HCEC 1CT (cell line): ENCODE measurements around the gene AZU1.

Experiments
- DNase-seq: peaks from one replicate; pipeline ENCODE4 v3.0.0-alpha.2; 2017

Gene AZU1, protein sequence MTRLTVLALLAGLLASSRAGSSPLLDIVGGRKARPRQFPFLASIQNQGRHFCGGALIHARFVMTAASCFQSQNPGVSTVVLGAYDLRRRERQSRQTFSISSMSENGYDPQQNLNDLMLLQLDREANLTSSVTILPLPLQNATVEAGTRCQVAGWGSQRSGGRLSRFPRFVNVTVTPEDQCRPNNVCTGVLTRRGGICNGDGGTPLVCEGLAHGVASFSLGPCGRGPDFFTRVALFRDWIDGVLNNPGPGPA

DNA sequence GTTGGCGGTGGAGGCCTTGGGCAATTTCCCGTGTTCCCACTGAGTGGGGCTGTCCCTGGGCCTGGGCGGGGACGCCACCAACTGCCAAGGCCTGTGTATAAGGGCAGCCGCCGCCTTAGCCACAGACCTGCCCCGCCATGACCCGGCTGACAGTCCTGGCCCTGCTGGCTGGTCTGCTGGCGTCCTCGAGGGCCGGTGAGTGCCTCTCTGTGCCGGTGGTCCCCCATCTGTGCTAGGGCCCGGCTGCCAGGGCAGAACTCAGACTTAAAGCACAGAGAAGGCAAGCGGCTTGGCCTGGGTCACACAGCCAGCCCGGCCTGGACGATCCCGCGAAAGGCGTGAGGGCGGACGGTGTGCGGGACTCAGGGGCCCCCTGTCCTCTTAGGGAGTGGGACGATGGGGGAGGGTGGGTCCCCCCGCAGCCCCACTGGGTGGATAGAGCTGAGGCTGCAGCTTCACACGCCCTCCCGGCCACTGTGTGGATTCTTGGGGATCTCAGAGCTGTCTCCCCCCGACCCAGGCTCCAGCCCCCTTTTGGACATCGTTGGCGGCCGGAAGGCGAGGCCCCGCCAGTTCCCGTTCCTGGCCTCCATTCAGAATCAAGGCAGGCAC is at the start of gene AZU1:
TSS of gene AZU1 (plus strand) at position 128 of the 612 bp plus-strand sequence. CDS start at position 138, 10 bp downstream.
- DNase-seq, result no peak

DNA sequence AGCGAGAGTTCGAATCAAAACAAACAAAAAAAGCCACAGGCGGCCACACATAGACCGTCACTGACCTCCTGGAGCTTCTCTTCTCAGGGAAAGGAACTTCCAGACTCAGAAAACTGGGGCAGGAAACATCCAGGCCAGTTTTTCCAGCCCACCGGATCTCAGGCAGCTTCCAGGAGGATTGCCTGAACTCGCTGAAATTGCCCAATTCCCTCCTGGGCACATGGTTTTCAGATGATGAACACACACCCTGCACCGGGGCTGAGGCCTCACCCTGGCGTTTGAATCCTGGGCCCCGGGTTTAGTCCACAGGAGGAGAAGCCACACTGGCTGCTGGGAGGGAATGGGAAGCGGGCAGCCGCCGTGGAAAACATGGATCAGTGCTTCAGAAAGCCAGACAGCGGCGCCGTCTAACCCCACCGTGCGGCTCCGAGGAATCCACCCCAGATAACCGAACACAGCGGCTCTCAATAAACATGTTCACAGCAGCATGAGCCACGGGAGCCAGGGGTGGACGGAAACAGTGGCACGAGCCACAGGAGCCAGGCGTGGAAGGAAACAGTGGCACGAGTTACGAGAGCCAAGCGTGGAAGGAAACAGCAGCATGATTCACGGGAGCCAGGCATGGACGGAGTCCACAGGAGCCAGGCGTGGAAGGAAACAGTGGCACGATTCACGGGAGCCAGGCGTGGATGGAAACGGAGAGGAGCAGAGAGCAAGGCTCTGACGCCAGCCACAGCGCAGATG is 48.6 kb upstream of the AZU1 start:
- peak; percentile 95 for DNase-seq

DNA sequence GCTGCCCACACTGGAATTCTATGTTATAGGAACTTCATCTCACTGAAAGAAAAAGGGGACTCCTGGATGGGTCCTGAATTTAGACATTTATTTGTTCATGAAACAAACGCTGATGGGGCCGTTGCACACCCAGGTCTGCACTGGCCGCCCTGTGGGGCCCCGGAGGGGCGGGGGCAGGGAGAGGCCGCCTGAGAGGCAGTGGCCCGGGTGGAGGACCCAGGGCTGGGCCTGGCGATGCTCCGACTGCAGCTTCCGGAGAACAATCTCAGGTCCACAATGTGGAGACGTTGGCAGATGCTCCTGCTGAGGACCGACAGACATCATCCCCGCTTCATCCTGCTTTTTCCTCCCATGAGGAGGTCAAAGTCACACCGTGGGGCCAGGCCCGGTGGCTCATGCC is 46.7 kb upstream of the AZU1 start:
- DNase-seq, result no peak

DNA sequence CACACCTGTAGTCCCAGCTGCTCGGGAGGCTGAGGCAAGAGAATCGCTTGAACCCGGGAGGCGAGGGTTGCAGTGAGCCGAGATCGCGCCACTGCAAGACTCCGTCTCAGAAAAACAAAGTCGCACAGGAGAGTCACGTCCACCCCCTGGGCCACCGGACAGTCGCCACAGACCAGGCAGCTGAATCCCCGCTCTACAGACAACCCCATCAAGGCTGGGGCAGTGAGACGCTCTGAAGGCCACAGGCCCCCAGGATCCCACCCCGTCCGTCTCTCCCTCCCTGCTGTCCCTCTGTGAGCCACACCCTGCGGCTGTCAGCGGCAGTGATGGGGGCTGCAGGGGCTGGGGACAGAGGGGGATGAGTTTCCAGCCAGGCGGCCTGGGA is 45.8 kb upstream of the AZU1 start:
- DNase-seq, result no peak

DNA sequence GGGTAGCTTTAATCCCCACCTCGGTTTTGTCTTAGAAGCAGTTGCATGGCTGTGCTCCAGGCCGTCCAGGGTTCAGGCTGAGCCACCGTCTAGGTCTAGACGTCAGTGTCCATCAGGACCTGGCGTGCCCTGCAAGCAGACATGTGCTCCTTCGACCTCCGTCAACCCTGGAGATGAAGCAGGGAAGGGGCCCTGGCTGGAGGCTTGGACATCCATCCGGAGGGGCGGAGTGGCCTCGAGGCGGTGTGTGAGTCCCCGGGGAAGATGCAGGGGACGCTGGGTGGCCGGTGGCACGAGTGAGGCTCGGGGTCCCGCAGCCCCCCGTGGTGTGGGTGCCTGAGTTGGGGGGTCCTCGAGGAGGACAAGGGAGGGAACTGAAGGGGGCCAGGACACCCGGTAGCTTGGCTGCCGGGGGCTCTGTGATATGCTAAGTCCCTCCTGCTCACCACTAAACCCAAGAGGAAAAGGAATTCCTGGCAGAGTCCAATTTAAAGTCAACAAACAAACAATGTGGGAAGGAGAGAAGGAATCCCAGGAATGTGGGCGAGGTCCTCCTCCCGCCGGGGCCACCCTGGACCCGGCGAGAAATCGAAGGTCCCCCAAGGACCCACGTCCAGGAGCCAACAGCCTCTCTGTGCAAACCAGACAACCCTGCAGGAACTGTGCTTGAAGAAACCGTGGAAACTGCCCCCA is 45.3 kb upstream of the AZU1 start:
- DNase-seq, result peak; percentile 61

DNA sequence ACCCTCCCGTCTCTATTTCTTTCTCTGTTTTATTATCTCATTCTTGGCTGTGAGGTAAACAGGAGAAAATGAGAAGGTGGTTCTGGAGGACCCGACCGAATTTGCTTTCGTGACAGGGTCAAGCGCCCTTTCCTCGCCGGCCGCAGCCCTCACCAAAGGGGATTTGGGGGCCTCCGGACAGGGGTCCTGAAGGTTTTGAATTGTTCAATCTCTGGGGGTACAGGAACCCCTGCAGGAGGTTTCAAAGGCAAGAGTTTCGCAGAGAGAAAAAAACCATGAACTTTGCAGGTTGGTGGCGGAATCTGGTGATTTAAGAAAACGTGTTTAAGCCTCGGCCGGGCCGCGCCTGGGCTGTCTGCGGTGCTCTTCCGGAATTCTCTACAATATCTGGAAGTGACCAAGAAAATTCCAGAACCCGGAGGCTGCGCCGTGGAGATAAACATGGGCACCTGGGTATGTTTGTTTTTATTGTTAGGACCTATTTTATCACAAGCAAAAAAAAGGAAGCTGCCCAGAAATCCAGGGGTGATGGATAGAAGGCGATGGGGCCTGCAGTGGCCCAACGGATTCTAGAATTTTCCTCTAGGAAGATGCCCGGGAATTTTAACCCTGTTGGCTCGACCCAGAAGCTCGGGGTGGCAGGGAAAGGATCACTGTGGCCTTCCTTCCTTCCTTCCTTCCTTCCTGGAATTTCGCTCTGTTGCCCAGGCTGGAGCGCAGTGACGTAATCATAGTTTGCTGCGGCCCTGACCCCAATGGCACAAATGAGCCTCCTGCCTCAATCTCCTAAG is 44.6 kb upstream of the AZU1 start:
- DNase-seq, result no peak

DNA sequence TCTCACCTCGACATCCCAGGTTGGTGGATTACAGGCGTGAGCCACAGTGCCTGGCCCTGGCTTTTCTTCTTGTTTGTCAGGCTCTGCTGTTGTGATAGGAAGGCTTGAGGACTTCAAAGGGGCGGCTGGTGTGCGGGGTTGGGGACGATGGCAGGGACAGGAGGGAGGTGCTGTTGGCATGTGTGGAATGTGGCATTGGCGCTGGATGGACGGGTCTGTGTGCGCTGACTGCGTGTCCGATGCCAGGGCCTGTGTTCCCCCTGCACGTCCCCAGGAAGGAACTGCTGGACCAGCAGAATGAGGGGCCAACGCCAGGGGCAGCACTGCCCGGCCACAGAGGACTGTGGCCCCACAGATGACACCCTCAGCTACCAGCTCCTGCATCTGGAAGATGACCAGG is 43.1 kb upstream of the AZU1 start:
- DNase-seq, result no peak

DNA sequence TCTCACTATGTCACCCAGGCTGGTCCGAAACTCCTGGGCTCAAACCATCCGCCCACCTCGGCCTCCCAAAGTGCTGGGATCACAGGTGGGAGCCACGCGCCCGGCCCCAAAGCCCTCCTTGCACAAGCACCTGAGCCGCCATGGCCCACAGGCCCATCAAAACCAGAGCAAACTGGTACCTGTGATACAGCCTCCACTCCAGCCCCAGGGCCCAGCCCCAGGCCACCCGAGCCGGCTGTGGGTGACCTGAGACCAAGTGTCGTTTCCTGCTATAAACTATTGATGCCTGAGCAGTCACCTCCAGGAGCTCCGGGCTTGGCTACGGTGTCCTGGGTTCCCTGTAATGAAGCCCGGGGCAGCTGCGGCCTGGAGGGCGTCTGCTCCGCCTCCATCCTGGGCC is 40.1 kb upstream of the AZU1 start:
- no peak for DNase-seq

DNA sequence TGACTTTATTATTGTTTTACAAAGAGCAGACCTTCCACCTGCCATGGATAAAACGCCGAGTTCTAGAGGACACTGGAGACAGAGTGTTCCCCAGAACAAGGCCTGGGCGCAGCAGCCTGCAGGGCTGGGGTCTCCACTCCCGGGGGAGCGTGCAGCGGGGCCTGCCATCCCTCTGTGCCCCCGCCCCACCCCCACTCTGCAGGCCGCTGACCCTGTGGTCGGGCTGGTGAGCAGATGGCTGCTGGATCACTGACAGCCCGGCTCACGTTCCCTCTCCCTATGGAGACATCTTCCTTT is 39.0 kb upstream of the AZU1 start:
- DNase-seq, result no peak

DNA sequence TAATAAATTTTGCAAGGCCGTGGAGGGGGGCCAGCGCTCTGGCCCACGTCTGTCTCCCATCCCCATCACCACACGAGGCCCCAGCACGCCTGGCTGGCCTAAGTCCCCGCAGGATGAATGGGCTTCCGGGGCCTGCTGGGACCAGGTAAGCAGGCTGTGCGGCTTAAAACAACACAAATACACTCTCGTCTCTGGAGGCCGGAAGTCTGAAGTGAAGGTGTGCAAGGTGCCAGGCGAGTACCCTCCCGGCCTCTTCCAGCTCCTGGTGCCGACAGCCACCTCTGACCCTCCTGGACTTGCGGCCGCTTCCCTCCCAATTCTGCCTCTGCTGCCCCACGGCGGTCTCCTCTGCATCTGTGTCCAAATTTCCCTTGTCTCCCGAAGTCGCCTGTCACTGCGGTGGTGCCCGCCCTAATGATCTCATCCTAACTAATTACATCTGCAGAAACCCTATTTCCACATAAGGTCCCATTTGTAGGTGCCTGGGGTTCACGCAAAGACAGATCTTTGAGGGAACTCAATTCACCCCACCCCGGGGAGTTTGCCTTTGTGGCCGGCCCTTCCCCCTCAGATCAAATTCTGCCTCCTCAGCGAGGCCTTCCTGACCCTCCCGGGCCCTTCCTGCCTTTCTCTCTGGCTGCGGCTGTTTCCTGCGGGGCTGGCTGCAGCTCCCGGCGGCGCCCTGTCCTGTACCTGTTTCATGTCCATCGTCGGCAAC is 38.5 kb upstream of the AZU1 start:
- DNase-seq, result no peak

DNA sequence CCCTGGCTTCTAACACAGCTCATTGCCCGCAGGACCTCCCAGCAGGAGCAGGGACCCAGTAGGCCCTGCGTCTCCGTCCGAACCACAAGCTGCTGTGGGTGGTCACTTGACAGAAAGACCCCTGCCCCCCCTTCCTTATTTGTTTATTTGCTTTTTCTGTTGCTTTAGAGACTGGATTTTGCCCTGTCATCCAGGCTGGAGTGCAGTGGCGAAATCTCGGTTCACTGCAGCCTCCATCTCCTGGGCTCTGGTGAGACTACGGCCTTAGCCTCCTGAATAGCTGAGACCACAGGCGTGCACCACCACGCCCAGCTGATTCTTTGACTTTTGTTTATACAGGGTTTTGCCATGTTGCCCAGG is 38.0 kb upstream of the AZU1 start:
- no peak for DNase-seq

DNA sequence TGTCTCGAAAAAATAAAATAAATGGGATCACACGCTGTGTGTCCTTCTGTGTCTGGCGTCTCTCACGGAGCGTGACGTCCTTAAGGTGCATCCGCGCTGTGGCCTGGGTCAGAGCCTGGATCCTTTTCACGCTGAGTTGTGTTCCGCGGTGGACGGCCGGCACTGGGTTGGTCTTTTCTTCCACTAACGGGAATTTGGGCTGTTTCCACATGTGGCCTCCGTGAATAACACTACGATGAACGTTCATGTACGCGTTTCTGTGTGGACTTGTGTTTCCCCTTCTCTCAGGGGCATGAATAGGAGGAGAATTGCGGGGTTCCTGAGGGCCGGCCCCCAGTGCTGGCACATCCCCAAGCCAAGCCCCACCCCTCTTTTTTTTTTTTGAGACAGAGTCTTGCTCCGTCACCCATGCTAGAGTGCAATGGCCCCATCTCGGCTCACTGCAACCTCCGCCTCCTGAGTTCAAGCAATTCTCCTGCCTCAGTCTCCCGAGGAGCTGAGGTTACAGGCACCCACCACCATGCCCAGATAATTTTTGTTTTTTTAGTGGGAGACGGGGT is 36.5 kb upstream of the AZU1 start:
- no peak for DNase-seq

DNA sequence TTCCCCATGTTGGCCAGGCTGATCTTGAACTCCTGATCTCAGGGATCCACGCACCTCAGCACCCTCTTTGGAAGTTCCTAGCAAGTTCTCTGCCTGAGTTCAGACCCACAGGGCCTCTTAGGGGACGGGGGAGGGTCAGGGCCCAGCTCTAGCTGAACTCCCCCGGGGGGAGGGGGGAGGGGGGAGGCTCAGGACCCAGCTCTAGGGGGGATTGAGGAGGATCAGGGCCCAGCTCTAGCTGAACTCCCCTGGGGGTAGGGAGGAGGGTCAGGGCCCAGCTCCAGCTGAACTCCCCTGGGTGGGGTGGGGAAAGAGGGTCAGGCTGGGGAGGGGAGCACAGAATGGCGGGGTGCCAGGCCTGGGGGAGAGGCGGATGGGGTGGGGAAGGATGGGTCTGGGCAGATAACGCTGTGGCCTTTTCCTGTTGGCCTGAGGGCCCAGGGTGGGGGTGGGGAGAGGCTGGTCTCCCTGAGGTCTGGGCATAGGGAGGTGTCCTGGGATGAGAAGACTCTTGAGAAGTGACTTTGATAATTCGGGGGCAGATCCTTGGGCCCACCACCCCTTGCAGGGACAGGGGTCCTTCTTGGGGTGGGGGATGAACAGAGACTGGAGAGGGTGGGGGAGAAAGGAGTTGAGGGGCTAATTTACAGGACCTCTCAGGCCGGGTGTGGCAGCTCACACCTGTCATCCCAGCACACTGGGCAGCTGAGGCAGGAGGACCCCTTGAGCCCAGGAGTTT is 35.9 kb upstream of the AZU1 start:
- no peak for DNase-seq

DNA sequence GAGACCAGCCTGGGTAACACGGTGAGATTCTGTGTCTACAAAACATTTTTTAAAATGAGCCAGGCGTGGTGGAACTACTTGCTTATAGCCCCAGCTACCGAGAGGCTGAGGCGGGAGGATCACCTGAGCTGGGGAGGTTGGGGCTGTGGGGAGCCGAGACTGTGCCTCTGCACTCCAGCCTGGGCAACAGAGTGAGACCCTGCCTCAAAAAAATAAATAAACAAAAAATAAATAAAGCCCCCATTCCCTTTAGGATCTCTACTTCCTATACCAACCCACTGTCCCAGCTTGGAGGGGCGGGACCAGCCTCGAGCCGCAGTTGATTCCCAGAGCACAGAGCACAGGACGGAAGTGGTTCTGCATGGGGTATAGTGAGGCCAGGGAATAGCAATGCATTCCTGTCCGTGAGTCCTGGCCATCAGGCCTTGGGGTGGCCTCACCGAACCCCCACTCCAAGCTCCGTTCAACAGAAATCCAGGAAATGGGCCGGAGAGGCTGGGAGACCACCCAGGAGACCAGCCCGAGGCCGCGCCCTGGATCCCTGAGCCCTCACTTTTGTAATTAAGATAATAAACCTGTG is 35.2 kb upstream of the AZU1 start:
- DNase-seq, result no peak

DNA sequence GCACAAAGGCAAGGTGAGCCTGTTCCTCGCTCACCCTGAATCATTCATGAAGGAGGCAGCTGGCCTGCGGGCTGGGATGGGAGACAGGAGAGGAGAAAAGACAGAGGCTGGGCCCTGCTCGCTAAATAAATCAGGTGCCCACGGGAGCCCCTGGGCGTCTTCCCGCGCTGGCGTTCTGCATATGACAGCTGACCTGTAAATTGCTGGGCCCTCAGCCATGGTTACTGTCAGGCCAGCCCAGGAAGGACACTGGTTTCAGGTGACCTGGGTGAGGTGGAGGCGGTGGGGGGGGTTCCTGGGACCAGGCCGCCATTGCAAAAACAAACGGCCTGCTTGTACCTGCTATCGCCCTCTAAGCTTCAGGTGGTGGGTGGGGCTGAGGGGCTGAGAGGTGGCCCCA is 33.8 kb upstream of the AZU1 start:
- DNase-seq, result no peak

DNA sequence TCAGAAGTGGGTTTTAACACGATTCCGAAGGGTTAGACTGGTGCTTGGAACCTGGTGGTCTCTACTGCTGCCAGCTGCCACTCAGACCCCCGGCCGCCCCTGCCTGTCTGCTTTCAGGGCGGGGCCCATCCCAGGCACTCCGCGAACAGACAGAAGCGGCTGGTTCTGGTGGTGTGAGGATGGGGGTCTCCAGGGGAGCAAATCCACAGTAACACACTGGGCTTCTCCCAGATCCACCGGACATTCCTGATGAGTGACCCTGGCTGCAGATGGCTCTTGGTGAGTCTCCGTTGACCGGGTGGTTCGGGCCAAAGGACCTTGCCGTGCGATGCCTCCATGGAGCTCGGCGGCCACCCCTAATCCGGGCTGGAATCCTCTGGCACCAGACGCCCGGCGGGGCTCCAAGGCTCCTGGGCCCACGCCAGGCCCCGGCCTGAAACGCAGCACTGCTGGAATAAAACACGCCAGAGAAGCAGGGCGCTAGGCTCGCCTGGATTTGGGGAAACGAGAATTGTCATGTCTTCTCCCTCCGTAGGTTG is 32.5 kb upstream of the AZU1 start:
- DNase-seq, result no peak

DNA sequence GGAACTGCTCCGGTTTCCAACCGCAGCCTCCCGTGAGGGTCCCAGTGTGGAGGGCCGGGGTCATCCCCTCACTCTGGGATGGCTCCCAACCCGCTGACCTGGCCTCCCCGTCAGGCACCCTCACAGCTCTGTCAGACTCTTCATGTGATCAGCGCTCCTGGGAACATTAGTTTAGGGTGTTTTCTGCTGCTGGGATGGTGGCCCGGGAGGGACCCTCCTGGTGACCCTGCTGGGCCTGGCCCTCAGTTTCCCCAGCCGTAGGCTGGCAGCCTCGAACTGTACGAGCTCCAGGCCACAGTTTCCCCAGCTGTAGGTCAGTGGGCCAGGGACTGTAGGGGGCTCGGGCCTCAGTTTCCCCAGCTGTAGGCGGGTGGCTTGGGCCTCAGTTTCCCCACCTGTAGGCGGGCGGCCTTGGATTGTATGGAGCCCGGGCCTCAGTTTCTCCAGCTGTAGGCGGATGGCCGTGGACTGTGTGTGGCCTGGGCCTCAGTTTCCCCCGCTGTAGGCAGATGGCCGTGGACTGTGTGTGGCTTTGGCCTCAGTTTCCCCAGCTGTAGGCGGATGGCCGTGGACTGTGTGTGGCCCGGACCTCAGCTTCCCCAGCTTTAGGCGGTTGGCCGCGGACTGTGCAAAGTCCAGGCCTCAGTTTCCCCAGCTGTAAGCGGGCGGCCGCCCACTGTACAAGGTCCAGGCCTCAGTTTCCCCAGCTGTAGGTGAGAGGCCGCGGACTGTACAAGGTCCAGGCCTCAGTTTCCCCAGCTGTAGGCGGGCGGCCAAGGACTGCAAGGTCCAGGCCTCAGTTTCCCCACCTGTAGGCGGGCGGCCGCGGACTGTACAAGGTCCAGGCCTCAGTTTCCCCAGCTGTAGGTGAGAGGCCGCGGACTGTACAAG is 31.7 kb upstream of the AZU1 start:
- no peak for DNase-seq

DNA sequence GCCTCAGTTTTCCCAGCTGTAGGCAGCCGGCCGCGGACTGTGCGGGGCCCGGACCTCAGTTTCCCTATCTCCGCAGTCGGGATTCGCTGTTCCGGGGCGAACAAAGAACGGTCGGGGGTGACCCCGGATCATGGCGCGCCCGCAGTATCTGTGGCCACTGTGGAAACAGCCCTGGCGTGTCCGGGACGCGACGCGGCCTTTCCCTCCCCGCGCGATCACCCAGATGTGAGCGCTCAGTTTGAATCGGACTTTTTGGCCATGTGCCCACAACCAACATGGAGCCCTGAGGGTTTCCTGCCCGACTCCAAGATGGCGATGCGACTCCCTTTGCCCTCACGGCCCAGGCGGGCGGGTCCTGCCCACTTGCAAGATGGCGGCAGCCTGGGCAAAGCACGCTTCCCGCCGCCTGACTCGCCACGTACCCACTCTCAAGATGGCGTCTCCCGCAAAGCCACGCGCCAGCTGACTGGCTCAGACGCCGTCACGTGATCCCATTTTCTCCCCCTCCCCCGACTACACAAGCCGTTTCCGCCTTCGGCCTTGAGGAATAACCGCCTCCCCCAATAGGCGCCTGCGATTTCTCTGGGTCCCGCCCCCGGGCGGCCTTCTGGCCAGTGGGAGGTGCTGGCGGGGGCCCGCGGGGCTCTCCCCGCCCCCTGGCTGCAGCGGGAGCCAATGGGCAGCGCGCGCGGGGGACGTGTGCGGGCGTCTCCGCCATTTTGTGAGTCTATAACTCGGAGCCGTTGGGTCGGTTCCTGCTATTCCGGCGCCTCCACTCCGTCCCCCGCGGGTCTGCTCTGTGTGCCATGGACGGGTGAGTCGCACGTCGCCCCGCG is 30.7 kb upstream of the AZU1 start, which contains the start of gene PTBP1:
TSS of gene PTBP1 (plus strand) at position 761 of the 836 bp plus-strand sequence. CDS start at position 807, 46 bp downstream.
- DNase-seq, result peak; percentile 100
